ENCODE results near the gene CORO7.
"Not testable (repeated sequence)": the region's sequence is repeated elsewhere in the genome, so short reads cannot be mapped to it uniquely, and the experiment has no call there.

CORO7 gene

DNA sequence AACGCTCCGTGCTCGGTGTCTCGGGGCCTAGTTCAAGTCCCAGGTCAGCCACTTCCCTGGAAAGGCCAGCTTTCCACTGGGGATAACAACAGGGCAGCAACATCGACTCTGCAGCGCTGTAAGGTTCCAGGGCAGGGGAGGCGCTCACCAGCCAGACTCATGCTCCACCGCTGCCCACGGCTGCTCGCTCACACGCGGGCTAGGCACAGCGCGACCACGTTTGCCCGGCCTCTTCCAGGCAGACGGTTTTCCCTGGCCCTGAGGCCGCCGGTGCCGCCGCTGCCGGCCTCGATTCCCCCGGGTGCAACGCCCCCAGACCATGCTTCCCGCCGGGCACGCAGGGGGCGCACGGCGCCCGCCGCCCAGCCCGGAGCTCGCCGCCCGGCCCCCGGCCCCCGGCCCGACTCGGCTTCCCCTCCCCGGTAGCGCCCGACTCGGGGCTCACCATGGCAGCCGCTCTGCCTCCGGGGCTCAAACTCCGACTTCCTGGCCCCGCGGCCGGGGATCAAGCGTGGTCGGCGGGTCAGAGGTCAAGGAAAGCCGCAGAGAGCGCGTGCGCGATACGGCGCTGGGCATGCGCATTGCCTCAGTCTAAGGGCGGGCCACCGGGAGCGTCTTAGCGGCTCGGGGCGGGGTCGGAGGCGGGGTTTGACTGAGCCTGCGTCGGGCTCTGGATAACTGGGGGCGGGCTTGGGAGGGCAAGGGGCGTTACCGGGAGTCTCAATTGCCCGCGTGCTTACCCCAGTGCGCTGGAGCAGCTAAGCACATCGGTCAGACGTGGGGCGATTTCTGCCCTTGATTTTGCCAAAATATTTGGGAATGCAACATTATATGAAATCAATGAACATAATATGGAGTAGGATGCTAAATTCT is 65.4 kb downstream of the CORO7 start, which contains the start of gene PAM16:
PAM16 (minus strand) TSS at position 535 of the 873 bp plus-strand sequence; CDS start at position 448, 87 bp downstream.
- DNase-seq, result peak; percentile 96

DNA sequence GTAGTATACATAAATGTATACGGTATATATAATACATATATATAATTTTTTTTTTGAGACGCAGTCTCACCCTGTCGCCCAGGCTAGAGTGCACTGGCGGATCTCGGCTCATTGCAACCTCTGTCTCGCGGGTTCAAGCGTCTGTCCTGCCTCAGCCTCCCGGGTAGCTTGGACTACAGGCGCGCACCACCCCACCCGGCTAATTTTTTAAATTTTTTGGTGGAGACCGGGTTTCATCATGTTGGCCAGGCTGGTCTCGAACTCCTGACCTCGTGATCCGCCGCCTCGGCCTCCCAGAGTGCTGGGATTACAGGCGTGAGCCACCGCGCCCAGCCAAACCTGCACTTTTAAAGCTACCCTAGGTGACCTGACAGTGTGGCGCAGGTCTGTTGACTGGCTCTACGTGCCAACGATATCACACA is 66.0 kb downstream of the CORO7 start:
- DNase-seq, result no peak

DNA sequence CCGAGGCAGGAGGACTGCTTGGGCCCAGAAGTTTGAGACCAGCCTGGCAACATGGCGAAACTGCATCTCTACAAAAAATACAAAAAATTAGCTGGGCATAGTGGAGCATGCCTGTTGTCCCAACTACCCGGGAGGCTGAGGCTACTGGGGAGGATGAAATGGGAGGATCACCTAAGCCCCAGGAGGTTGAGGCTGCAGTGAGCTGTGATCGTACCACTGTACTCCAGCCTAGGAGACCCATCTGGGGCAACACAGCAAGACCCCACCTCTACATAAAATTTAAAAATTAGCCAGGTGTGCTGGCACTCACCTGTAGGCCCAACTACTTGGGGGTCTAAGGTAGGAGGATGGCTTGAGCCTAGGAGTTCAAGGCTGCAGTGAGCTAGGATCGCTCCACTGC is 67.1 kb downstream of the CORO7 start:
- DNase-seq, result no peak

DNA sequence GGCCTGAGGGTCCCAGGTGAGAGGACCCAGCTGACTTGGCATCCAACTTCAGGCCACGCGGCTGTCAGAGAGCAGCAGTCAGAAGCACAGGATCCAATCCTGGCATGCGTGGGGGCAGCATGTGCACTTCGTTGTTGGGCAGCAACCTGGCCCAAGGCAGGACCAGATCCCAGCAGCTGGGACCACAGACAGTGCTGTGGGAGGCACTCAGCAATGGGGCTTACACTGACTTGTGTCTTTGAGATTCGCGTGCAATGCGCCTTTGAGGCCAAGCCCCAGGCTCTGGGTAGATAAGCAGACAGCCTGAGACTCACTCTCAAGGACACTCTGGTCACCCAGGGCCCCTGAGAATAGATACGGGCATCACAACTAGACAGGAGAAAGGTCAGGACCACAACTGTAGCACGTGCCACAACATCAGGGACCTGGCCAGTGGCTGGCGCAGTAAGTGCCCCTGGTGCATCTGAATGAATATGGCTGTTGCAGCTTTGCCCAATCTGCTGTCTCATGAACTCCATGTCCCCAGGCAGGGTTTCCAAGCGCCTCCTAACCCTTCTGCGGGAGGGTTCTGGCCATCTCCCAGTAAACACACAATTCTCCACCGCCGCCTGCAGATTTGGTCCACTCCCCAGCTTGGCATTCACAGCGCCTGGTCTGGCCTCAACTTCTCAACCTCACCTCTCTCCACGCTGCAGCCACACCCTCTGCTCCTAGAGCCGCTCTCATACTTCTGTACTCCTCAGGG is 68.5 kb downstream of the CORO7 start:
- no peak for DNase-seq

- no peak for DNase-seq
Observed at GRCh38 chr16:4347010-4347409, 69.4 kb downstream of the CORO7 start.

- no peak for DNase-seq
Observed at GRCh38 chr16:4345836-4346781, 70.3 kb downstream of the CORO7 start.

DNA sequence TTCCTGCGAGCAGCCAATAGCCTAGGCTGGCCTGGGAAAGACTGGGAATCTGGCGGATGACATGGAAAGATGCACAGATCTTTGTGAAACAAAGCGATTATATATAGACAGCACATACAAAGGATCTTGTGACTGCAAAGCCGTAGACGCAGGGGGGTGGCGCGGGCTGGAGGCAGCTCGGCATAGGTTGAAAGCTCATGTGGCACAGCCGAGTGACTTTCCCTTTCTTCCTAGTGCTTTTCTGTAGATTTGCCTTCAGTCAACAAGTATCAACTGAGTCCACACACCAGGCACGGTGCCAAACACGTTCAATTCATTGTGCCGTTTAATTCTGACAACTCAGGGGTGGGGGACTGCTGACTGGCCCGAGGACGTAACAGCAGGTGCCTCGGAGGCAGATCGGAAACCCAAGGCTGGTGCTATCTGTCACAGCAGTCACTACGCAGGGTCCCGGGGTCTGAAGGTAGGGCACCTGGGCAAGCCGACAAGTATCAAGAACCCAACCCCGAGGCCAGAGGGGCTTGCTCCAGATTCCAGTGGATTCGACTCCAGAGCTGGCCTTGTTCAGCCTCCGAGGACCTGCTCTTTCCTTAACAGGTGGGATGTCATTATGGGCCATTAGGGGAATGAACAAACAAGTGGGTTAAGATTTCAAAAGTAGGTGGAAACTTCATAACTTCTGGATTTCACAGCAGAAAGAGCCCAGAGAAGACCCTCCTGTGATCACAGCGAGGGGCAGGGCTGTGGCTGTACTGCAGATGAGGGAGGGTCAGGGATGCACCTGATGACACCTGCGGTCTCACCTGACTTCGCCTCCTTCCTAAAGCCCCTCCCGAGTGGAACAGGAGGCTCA is 71.2 kb downstream of the CORO7 start:
- peak; percentile 66 for DNase-seq

DNA sequence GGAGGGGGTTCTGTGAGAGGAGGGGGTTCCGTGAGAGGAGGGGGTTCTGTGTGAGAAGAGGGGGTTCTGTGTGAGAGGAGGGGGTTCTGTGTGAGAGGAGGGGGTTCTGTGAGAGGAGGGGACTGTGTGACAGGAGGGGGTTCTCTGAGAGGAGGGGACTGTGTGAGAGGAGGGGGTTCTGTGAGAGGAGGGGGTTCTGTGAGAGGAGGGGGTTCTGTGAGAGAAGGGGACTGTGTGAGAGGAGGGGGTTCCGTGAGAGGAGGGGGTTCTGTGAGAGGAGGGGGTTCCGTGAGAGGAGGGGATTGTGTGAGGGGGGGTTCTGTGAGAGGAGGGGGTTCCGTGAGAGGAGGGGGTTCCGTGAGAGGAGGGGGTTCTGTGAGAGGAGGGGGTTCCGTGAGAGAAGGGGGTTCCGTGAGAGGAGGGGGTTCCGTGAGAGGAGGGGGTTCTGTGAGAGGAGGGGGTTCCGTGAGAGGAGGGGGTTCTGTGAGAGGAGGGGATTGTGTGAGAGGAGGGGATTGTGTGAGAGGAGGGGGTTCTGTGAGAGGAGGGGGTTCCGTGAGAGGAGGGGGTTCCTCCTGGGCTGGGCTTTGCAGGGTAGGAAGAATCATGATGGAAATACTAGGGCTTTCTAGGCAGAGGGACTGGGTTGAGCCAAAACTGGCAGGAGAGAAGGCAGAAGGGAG is 72.0 kb downstream of the CORO7 start:
- not testable (repeated sequence) for DNase-seq

GRCh38 chr16:4342866-4343744 is 73.3 kb downstream of the CORO7 start:
- no peak for DNase-seq

DNA sequence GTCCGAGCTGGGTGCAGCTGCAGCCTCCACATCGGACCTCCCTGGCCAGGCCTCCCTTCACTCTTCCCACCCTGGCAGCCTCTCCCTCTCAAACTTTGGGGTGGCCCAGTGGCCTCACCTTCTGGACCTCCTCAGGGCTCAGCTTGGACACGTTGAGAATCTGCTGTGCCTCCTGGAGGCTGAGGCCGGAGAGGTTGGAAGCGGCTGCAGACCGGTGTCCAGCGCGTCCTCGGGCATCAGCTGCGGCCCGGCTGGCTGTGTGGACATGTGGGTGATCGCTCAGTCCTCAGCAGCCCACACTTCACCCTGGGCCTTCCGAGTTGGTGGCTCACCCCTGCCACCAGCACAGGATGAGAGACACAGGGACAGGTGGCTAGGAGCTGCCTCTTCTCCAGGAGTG is 75.1 kb downstream of the CORO7 start:
- no peak for DNase-seq

GRCh38 chr16:4340443-4340842 is 76.0 kb downstream of the CORO7 start:
- no peak for DNase-seq

DNA sequence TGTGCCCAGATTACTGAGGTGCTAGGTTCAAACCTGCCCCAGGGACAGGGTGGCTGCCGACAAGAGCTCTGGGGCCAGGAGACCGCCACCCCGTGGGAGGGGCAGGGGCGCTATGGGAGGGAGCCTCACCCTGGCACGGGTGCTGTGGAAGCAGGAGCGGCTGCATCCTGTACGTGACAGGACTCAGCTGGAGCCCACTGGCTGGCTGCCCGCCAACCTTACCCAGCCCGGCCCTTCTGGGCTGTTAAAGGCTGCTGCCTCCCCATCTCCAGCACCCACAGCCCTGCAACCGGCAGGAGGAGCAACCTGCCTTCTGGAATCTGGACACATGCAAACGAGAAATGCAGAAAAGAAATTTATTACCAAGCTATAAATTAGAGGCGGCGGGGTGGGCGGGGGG is 76.5 kb downstream of the CORO7 start:
- peak; percentile 45 for DNase-seq

GRCh38 chr16:4339455-4339854 is 76.9 kb downstream of the CORO7 start:
- DNase-seq, result no peak

DNA sequence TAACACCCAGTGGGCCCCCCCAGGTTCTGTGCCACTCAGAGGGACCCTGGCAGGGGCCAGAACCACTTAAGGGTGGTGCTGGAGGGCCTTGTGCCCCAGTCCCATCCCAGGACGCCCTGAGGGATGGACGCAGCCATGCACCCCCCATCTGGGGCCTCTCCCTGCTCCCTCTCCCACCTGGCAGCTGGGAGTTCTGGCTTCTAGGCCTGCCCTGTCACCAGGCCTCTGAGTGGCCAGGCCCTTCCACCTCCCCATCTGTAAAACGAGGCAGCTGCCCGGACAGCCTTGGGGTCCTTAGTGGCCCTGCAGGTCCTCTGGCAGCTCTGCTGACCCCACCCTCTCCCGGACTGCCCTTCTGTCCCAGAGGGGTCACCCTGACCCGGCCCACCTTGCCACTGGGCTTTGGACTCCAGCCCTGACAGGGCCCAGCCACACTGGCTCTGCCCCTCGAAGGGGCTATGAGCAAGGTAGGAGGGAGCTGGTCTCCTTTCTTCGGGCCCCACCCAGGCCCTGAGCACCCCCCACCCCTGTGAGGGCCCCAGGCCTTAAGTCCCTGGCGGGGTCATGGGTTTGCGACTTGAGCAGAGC is 77.6 kb downstream of the CORO7 start:
- no peak for DNase-seq

- no peak for DNase-seq
Observed at GRCh38 chr16:4338125-4338582, 78.2 kb downstream of the CORO7 start.

DNA sequence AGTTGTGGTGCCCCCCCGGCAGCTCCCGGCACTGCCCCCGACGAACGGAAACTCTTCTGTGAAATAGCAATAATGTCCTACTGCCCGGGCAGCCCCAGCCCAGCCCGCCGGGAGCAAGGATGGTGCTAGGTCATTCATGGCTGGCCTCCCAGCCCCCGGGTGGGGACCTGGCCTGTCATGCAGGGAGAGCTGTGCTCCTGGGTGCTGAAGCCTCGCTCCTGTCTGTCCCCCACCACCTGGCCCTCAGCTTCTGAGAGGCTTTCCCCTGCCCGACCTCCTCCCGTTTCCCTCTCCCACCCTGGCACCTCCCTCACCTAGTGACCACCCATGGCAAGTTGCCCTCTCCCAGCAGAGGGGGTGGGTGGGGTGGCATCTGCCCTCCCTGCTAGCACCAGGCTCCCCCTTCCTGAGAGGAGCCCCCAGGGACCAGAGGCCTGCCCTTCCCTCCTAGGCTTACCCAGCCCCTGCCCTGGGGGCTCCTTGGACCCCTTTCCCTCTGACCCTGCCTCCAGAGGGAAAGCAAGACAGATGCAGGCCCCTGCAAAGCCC is 78.8 kb downstream of the CORO7 start:
- no peak for DNase-seq

- no peak for DNase-seq
Observed at GRCh38 chr16:4336701-4337539, 79.5 kb downstream of the CORO7 start.

DNA sequence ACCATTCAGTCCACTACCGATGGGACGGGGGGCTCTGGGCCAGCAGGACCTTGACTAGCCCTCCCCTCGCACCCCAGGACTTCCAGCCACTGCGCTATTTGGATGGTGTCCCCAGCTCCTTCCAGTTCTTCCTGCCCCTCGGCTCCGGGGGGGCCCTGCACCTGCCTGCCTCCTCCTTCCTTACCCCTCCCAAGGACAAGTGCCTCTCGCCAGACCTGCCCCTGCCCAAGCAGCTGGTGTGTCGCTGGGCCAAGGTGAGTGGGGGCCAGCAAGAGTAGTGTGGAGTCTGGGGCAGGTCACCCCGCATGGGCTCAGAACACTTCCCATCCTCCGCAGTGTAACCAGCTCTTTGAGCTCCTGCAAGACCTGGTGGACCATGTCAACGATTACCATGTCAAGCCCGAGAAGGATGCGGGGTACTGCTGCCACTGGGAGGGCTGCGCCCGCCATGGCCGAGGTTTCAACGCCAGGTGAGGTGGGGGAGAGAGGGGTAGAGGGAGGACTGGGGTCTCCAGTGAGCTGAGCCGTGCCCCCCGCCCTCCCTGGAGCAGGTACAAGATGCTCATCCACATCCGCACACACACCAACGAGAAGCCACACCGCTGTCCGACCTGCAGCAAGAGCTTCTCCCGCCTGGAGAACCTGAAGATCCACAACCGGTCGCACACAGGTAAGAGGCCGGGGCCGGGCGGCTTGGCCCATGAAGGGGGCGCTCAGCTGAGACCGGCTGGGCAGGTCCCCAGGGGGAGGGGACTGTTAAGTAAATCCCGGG is 81.5 kb downstream of the CORO7 start:
- no peak for DNase-seq
